Activated CD8-positive, alpha-beta memory T cell treated with anti-CD3 and anti-CD28 coated beads, Interleukin-2, amount 50 U/mL, for 1 hour (primary cell): ENCODE results near the gene RNF152.

Experiments
- DNase-seq: peaks from one replicate; pipeline ENCODE4 v3.0.0-alpha.2; 2020; ENCODE audit errors: extremely low read depth

The RNF152 gene

GRCh38 chr18:61854578-61855448 lies 38.0 kb downstream of the RNF152 start:
- no peak for DNase-seq

- no peak for DNase-seq
Measured at GRCh38 chr18:61853855-61854254, 39.0 kb downstream of the RNF152 start.

GRCh38 chr18:61852496-61852895 lies 40.3 kb downstream of the RNF152 start:
- DNase-seq, result no peak

GRCh38 chr18:61851940-61852451 lies 40.8 kb downstream of the RNF152 start:
- no peak for DNase-seq

- DNase-seq, result no peak
Measured at GRCh38 chr18:61851279-61851678, 41.5 kb downstream of the RNF152 start.

GRCh38 chr18:61850756-61851155 lies 42.1 kb downstream of the RNF152 start:
- no peak for DNase-seq

GRCh38 chr18:61847164-61847791 lies 45.5 kb downstream of the RNF152 start:
- DNase-seq, result no peak

GRCh38 chr18:61845197-61845596 lies 47.6 kb downstream of the RNF152 start:
- DNase-seq, result no peak

- no peak for DNase-seq
Measured at GRCh38 chr18:61844726-61845125, 48.1 kb downstream of the RNF152 start.

- no peak for DNase-seq
Measured at GRCh38 chr18:61842146-61842545, 50.7 kb downstream of the RNF152 start.

GRCh38 chr18:61841706-61842105 lies 51.1 kb downstream of the RNF152 start:
- no peak for DNase-seq

- DNase-seq, result no peak
Measured at GRCh38 chr18:61840324-61840723, 52.5 kb downstream of the RNF152 start.

- no peak for DNase-seq
Measured at GRCh38 chr18:61838521-61838920, 54.3 kb downstream of the RNF152 start.

GRCh38 chr18:61833978-61834377 lies 58.8 kb downstream of the RNF152 start:
- no peak for DNase-seq

- DNase-seq, result no peak
Measured at GRCh38 chr18:61833387-61833786, 59.4 kb downstream of the RNF152 start.

- no peak for DNase-seq
Measured at GRCh38 chr18:61832858-61833257, 59.9 kb downstream of the RNF152 start.

GRCh38 chr18:61831071-61831470 lies 61.7 kb downstream of the RNF152 start:
- DNase-seq, result no peak

GRCh38 chr18:61829108-61829507 lies 63.7 kb downstream of the RNF152 start:
- no peak for DNase-seq

GRCh38 chr18:61827591-61827990 lies 65.2 kb downstream of the RNF152 start:
- no peak for DNase-seq

- DNase-seq, result no peak
Measured at GRCh38 chr18:61825386-61825785, 67.4 kb downstream of the RNF152 start.

GRCh38 chr18:61824733-61825363 lies 68.0 kb downstream of the RNF152 start:
- DNase-seq, result no peak

GRCh38 chr18:61823595-61823994 lies 69.2 kb downstream of the RNF152 start:
- no peak for DNase-seq

GRCh38 chr18:61822879-61823278 lies 69.9 kb downstream of the RNF152 start:
- no peak for DNase-seq
